Testis (tissue), 2 donors: ENCODE data around the gene FAM78B.

Experiments used
- POLR2A ChIP-seq: fragments of 450-650 bp; IDR thresholded peaks from one replicate; pipeline ENCODE4 v1.6.1; 2017; ENCODE audit warnings: antibody characterized with exemption, mild to moderate bottlenecking, moderate library complexity
- TF ChIP-seq, protein P1 (sequence below), 3 experiments: fragments of 450-650 bp in 2 of 3; fragments of 200-600 bp in 1 of 3; sonication (generic) in 1 of 3; IDR thresholded peaks; one replicate each; pipeline ENCODE4 v1.5.1; 2016 to 2019; ENCODE audit warnings: antibody characterized with exemption in 3 of 3, mild to moderate bottlenecking in 2 of 3, moderate library complexity in 1 of 3

- no peak for TF ChIP-seq POLR2A
- TF ChIP-seq, protein P1, sequence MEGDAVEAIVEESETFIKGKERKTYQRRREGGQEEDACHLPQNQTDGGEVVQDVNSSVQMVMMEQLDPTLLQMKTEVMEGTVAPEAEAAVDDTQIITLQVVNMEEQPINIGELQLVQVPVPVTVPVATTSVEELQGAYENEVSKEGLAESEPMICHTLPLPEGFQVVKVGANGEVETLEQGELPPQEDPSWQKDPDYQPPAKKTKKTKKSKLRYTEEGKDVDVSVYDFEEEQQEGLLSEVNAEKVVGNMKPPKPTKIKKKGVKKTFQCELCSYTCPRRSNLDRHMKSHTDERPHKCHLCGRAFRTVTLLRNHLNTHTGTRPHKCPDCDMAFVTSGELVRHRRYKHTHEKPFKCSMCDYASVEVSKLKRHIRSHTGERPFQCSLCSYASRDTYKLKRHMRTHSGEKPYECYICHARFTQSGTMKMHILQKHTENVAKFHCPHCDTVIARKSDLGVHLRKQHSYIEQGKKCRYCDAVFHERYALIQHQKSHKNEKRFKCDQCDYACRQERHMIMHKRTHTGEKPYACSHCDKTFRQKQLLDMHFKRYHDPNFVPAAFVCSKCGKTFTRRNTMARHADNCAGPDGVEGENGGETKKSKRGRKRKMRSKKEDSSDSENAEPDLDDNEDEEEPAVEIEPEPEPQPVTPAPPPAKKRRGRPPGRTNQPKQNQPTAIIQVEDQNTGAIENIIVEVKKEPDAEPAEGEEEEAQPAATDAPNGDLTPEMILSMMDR (IDR thresholded peaks at IDR 0.05), result no peak
Measured at GRCh38 chr1:166087734-166088571, 78.8 kb downstream of the FAM78B start.
